GM21786 (cell line): ENCODE results near the gene TLX2.
"Not testable (repeated sequence)": the region's sequence is repeated elsewhere in the genome, so short reads cannot be mapped to it uniquely, and the experiment has no call there.

Experiments
- ATAC-seq: cut with Tn5 transposase; IDR thresholded peaks from one replicate; pipeline ENCODE4 v1.9.1; 2021; ENCODE audit not compliant: unreplicated experiment

Gene TLX2

DNA sequence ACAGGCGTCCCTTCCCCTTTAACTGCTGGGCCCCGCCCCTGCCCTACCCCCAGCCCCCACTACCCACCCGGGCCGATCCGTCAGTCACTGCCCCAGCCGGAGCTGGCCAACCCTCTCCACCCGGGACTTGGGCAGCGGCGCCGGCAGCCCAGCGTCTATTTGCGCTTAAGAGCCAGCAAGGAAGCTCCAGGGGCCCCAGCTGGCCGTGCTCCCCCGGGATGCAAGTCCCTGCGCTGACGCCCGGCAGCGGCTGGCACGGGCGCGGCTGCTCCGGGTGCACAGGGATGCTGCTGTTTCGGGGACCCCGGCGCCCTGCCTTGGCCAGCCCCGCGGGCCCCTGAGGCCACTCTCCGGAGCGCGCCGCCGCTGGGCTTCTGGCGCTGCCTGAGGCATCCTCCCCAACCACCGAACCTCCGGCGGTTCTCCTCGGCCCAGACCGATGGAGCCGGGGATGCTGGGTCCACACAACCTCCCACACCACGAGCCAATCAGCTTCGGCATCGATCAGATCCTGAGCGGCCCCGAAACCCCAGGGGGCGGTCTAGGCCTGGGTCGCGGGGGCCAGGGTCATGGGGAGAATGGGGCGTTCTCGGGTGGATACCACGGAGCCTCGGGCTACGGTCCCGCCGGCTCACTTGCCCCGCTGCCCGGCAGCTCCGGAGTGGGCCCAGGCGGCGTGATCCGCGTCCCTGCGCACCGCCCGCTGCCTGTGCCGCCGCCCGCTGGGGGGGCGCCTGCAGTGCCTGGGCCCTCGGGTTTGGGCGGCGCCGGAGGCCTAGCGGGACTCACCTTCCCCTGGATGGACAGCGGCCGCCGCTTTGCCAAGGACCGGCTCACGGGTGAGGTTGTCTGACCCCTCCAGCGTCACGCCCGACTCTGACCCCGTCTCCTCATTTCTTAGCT is at the start of gene TLX2:
Gene TLX2 (plus strand): TSS at position 83 of the 903 bp plus-strand sequence. CDS start 357 bp downstream, at position 440.
- ATAC-seq, result no peak

DNA sequence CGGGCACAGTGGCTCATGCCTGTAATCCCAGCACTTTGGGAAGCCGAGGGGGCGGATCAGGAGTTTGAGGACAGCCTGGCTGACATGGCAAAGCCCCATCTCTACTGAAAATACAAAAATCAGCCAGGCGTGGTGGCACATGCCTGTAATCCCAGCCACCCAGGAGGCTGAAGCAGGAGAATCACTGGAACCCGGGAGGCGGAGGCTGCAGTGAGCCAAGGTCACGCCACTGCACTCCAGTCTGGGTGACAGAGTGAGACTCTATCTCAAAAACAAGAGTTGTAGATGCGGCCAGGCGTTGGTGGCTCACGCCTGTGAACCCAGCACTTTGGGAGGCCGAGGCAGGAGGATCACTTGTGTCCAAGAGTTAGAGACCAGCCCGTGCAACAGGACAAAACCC is 43.5 kb upstream of the TLX2 start:
- ATAC-seq, result not testable (repeated sequence)

GRCh38 chr2:74471332-74472065 is 42.8 kb upstream of the TLX2 start:
- ATAC-seq, result no peak

DNA sequence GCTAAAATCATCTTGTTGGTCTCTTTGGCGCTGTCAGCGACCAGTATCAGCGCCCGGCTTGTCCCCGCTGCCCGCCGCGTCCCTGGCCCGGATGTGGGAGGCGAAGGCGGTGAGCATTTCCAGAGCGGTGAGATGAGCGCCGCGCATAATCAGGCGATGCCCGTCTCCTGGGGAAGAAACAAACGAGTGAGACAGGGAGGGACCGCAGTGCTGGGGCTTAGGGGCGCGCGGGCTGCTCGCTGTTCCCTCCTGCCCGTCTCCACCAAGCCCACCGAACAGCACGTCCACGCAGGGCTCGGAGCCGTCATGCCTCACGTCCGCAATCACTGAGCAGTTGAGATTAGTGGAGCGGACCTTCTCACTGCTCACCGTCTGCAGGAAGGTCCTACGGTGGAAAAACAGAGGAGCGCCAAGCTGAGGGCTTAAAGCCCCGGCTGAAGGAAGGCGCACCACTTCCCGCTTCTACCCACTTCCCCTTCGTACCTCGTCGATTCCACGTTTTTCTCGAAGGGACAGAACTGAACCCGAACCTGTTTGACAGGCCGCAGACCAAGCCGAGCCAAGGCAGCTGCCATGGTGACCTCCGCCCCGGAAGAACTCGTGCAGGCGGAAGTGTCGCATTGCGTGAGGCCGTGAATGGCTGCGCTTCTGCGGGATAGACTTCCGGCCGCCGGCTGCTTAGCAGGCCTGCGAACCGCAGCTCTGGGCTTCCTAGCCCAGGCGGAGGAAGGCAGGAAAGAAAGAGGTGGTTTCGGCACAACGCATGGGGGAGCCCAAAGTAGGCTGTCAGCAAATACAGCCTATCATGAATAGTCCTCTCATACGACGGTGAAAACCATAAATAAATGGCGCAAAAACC is 41.9 kb upstream of the TLX2 start, which contains the start of gene MRPL53:
Gene MRPL53 (minus strand): TSS at position 595 of the 859 bp plus-strand sequence. CDS start 20 bp downstream, at position 575.
- peak; percentile 94 for ATAC-seq

DNA sequence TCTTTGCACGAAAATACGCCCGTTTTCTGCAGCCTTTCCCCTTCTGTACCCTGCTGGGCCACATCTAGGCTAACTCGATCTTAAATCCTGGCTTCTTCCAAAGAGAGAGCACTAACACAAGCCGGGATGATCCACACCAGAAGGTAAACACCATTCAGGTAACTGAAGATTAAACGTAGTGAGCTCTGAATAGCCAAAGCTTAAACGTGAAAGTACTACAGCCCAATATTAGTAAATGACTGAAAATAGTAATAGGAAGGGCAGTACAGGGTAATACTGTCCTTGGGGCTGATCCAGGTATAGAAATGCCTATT is 41.3 kb upstream of the TLX2 start:
- ATAC-seq, result no peak

- ATAC-seq, result no peak
These were observed 39.8 kb upstream of the TLX2 start for GRCh38 chr2:74474481-74474880.

GRCh38 chr2:74474899-74475298 is 39.4 kb upstream of the TLX2 start:
- no peak for ATAC-seq

DNA sequence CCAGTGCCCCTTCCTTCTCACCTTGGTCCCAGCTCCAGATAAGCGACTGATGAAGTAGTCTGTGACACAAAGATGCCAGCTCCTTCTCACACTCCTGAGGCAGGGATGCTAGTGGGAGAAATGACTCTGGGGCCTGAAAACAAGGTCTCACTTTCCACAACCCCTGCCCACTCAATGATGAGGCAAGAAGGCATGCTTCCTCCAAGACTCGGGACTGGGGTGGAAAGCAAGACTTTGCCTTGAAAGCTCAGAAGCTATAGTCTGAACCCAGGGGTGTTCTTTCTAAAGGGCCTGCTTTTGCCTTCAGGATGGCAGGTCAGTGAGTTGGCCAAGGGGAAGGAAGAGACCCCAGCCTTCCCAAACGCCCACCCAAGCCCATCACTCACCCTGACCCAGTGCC is 32.8 kb upstream of the TLX2 start:
- no peak for ATAC-seq

DNA sequence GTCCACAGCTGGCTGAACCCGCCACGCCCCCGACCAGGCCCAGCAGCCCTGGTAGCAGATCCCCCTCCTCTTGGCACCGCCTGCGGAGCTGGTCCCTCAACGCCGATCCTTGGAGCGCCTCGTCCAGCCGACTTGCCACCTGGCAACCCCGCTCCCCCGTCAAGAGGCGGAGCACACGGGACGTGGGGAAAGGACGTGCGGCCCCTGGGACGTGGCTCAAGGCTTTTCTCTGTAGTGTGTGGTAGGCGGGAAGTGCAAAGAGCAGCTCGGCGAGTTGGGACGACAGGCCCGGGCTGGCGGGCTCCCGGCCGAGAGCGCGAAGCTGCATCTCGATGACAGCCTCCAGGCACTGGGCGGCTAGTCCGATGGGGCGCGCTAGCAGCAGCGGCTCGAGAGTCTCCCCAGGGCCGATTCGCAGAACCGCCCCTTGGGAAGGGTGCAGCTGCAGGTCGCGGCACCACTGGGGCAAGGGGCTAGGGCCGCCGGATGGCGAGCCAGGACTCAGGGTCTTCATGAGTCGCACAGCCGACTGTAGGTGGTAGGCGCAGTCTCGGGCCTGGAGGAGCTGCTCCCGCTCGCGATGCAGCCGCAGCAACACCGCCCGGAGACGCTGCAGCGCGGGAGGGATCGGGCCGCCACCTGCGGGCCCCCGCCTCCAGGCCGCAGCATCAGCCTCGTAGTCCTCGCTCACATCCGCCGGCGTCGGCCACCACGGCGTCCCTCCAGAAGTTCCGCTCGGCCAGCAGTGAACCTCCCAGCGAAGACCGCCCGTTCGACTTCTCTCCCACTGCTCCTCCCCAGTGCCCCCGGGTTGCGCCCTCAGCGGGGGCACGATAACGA is 32.1 kb upstream of the TLX2 start:
- ATAC-seq, result peak; percentile 26

GRCh38 chr2:74482801-74483674 is 31.2 kb upstream of the TLX2 start, which contains the start of the genes CCDC142 and TTC31:
CCDC142 (minus strand) TSS chr2:74482998; CDS start chr2:74482837, 161 bp downstream.
TTC31 (plus strand) TSS chr2:74483081; CDS start chr2:74483096, 15 bp downstream.
- peak; percentile 92 for ATAC-seq

- not testable (repeated sequence) for ATAC-seq
These were observed 30.5 kb upstream of the TLX2 start for GRCh38 chr2:74483675-74484164.

- ATAC-seq, result no peak
These were observed 28.1 kb upstream of the TLX2 start for GRCh38 chr2:74486141-74486540.

DNA sequence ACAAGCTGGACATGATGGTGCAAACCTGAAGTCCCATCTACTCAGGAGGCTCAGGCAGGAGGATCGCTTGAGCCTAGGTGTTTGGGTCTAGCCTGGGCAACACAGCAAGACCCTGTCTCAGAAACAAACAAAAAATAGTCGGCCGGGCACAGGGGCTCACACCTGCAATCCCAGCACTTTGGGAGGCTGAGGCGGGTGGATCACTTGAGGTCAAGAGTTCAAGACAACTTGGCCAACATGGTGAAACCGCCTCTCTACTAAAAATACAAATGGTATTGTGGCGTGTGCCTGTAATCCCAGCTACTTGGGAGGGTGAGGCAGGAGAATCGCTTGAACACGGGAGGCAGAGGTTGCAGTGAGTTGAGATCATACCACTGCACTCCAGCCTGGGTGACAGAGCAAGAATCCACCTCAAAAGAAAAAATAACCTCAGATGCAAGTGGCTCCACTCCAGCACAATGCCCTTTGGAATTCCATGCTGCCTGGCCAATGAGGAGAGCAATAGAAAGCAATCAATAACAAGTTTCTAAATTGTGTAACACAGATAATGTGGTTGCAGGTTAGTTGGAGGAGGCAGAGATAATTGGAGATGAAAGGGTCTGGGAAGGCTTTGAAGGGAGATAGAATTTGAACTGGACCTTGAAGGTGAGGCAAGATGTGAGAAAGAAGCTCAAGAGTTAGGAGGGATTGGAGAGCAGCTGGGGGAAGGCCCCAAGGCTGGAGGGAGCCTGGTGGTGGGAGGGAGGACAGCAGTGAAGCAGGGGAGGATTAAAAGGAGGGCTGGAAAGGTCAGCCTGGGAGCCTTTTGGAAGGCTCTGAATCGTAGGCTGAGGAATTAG is 25.4 kb upstream of the TLX2 start:
- no peak for ATAC-seq

DNA sequence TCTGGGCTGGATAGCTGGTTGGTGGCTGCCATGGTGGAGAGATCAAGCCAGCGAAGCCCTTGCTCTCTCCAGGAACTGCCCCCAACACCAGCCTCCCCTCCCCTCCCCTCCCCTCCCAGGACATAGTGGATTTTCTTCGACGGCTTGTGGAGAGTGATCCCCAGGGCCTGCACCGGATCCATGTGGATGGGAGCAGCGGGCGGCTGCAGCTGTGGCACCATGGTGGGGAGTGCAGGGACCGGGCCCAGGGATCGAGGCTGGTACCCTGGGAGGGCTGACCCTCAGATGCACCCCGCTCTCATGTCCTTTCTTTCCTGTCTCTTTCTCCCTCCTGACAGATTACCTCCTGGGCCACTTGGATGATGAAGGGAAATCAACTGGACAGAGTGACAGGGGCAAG is 24.3 kb upstream of the TLX2 start:
- ATAC-seq, result no peak

DNA sequence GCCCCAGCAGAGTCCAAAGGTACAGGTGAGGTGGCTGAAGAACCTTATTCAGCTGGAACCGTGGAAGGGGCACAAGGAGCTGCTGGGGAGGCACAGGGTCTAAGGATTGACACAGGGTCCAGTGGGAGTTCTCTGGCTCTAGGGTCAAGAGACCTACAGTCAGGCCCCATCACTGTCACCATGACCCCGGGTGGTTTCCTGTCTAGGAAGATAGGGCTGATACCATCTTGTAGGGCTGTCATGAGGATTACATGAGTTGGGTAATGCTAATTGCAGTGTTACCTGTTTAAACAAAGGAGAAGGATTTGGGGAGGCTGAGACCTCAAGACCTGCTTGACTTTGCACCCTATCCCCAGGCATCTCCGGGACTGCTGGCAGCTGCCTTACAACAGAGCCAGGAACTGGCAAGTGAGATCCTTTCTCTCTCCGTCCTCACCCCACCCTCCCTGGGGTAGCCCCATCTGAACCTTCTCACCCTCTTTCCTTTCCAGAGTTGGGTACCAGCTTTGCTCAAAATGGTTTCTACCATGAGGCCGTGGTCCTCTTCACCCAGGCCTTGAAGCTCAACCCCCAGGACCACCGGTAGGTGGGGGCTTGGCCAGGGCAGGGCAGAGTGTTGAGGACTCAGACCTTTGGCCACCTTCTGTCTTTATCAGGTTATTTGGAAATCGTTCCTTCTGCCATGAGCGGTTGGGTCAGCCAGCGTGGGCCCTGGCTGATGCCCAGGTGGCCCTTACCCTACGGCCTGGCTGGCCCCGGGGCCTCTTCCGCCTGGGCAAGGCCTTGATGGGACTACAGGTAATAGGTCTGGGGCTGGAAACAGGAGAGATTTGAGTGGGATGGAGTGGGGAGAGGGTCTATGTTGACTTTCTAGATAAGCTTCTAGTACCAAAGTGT is 22.4 kb upstream of the TLX2 start:
- no peak for ATAC-seq

DNA sequence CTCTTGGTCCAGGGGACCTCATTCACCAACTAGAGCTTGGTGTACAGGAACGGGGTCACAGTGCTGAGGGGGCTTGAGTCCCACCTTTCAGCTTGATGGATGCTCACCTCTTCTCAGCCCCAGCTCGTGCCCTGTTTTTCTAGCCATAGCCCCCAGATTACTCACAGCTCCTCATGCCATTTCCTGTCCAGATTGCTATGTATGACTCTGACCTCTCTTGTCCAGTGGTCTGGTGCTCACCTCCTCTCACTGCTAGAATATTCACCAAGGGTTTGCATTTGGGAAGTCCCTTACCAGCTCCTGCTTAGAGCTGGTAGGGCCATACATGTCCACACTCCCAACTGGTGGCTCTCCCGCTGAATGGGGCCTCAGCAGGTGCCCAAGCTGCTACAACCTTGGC is 20.7 kb upstream of the TLX2 start:
- no peak for ATAC-seq

DNA sequence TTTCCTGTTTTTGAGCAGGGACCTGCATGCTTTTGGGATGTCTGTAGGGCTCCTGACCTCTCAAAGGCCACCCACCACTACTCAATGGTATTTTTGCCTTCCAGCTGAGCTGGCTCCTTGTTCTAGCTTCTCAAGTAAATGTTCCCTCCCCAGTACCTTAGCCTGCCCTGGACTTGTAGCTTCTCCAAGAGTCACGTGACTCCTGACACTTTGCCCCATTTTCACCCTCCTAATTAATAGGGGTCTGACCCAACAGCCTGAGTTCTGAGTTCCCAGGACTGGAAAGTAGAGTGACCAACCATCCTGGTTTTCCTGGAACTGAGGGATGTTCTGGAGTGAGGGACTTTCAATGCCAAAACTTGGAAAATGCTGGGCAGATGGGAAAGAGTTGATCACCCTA is 18.8 kb upstream of the TLX2 start:
- ATAC-seq, result no peak
